Medulla oblongata (tissue), 1 donor: Measurements from ENCODE around the gene TRABD2A.
"Not testable (repeated sequence)": the region's sequence is repeated elsewhere in the genome, so short reads cannot be mapped to it uniquely, and the experiment has no call there.

Experiments
- DNase-seq: peaks from one replicate; pipeline ENCODE4 v3.0.0-alpha.2; 2015; ENCODE audit errors: extremely low spot score

TRABD2A gene

GRCh38 chr2:84879584-84880394, 1.1 kb downstream of the TRABD2A start:
- no peak for DNase-seq

- DNase-seq = no peak
Observed at GRCh38 chr2:84878896-84879583, 1.8 kb downstream of the TRABD2A start.

- no peak for DNase-seq
Observed at GRCh38 chr2:84878459-84878858, 2.4 kb downstream of the TRABD2A start.

- no peak for DNase-seq
Observed at GRCh38 chr2:84876369-84876768, 4.5 kb downstream of the TRABD2A start.

GRCh38 chr2:84875619-84876018, 5.3 kb downstream of the TRABD2A start:
- not testable (repeated sequence) for DNase-seq

GRCh38 chr2:84875213-84875560, 5.7 kb downstream of the TRABD2A start:
- no peak for DNase-seq

GRCh38 chr2:84874381-84875212, 6.3 kb downstream of the TRABD2A start:
- DNase-seq = no peak

- no peak for DNase-seq
Observed at GRCh38 chr2:84873350-84873749, 7.5 kb downstream of the TRABD2A start.

GRCh38 chr2:84872691-84873090, 8.2 kb downstream of the TRABD2A start:
- DNase-seq = not testable (repeated sequence)

- no peak for DNase-seq
Observed at GRCh38 chr2:84870306-84870705, 10.6 kb downstream of the TRABD2A start.

- not testable (repeated sequence) for DNase-seq
Observed at GRCh38 chr2:84868327-84868726, 12.6 kb downstream of the TRABD2A start.

- no peak for DNase-seq
Observed at GRCh38 chr2:84866122-84866521, 14.8 kb downstream of the TRABD2A start.

GRCh38 chr2:84865181-84865783, 15.6 kb downstream of the TRABD2A start:
- peak; percentile 37 for DNase-seq

GRCh38 chr2:84862006-84862405, 18.9 kb downstream of the TRABD2A start:
- DNase-seq = no peak

- DNase-seq = no peak
Observed at GRCh38 chr2:84861539-84861938, 19.3 kb downstream of the TRABD2A start.

GRCh38 chr2:84858937-84859336, 21.9 kb downstream of the TRABD2A start:
- no peak for DNase-seq

GRCh38 chr2:84858123-84858522, 22.8 kb downstream of the TRABD2A start:
- DNase-seq = no peak

- no peak for DNase-seq
Observed at GRCh38 chr2:84857566-84857965, 23.3 kb downstream of the TRABD2A start.

GRCh38 chr2:84856787-84857186, 24.1 kb downstream of the TRABD2A start:
- no peak for DNase-seq

- DNase-seq = no peak
Observed at GRCh38 chr2:84855731-84856130, 25.2 kb downstream of the TRABD2A start.

GRCh38 chr2:84854850-84855249, 26.0 kb downstream of the TRABD2A start:
- no peak for DNase-seq

GRCh38 chr2:84851876-84852275, 29.0 kb downstream of the TRABD2A start:
- no peak for DNase-seq
